HG02981 (cell line): Measurements from ENCODE around the gene NELFE.
"Not testable (repeated sequence)": the region's sequence is repeated elsewhere in the genome, so short reads cannot be mapped to it uniquely, and the experiment has no call there.

ENCODE experiments used
- ATAC-seq: cut with Tn5 transposase; IDR thresholded peaks from one replicate; pipeline ENCODE4 v1.9.1; 2021; ENCODE audit warnings: mild to moderate bottlenecking, moderate library complexity; ENCODE audit not compliant: unreplicated experiment

NELFE gene, protein sequence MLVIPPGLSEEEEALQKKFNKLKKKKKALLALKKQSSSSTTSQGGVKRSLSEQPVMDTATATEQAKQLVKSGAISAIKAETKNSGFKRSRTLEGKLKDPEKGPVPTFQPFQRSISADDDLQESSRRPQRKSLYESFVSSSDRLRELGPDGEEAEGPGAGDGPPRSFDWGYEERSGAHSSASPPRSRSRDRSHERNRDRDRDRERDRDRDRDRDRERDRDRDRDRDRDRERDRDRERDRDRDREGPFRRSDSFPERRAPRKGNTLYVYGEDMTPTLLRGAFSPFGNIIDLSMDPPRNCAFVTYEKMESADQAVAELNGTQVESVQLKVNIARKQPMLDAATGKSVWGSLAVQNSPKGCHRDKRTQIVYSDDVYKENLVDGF

DNA sequence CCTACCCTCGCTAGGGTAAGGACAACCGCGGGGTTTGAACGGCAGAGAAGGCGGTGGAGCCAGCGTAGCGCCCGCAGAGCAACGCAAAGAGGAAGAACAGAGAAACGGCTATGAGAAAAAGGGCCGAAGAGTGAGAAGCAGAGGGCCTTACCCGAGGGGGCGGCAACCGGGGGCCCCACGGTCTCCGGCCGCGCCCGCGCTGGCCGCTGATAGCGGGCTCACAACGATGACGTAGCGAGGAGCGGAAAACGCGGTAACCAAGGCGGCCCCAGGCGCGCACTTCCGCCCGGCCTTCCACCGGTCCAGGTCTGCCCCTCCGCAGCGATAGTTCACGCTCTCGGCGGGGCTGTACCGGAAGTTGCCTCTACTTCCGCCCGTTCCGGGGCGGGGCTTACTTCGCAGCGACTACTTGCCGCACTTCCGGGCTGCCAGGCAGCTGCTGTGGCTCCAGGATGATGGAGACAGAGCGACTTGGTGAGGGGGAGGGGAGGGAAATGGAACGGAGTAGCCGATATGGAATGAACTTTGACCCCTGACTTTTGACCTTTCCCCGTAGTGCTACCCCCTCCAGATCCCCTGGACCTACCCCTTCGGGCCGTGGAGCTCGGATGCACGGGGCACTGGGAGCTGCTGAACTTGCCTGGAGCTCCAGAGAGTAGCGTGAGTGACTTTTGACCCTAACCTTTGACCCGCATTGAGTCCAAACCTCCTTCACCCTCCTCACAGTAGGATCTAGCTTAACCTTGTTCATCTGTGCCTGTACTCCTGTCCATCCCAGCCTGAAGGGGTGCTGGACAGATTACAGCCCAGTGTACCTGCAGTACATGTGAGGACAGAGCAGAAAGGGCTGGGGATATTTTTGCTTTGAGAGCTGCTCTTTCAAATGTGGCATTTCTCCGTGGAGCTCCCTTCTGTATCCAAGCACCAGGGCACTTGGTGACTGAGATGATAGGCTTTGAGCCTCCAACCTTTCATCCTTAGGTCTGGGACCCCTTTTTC lies at the start of gene NELFE, which contains the start of gene SKIC2:
TSS of gene NELFE (minus strand) at position 231 of the 999 bp plus-strand sequence. CDS start 525 bp downstream, outside the sequence.
TSS of gene SKIC2 (plus strand) at position 435 of the 999 bp plus-strand sequence. CDS start at position 453, 18 bp downstream.
- ATAC-seq, result peak; percentile 97

DNA sequence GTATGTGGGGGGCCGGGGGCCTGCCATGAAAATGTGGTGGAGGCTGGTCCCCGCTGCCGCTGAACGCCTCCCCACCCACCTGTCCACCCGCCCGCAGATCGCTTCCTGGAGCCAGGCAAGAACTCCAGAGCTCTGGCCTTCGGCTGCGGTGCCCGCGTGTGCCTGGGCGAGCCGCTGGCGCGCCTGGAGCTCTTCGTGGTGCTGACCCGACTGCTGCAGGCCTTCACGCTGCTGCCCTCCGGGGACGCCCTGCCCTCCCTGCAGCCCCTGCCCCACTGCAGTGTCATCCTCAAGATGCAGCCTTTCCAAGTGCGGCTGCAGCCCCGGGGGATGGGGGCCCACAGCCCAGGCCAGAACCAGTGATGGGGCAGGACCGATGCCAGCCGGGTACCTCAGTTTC lies 49.3 kb upstream of the NELFE start:
- ATAC-seq, result not testable (repeated sequence)

DNA sequence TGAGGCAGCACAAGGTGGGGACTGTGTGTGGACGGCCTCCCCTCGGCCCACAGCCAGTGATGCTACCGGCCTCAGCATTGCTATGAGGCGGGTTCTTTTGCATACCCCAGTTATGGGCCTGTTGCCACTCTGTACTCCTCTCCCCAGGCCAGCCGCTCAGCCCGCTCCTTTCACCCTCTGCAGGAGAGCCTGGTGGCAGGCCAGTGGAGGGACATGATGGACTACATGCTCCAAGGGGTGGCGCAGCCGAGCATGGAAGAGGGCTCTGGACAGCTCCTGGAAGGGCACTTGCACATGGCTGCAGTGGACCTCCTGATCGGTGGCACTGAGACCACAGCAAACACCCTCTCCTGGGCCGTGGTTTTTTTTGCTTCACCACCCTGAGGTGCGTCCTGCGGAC lies 48.3 kb upstream of the NELFE start:
- not testable (repeated sequence) for ATAC-seq

- ATAC-seq, result not testable (repeated sequence)
Observed at GRCh38 chr6:32005991-32006529, 47.3 kb upstream of the NELFE start.

DNA sequence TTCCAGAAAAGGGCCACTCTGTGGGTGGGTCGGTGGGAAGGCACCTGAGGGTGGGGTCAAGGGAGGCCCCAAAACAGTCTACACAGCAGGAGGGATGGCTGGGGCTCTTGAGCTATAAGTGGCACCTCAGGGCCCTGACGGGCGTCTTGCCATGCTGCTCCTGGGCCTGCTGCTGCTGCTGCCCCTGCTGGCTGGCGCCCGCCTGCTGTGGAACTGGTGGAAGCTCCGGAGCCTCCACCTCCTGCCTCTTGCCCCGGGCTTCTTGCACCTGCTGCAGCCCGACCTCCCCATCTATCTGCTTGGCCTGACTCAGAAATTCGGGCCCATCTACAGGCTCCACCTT lies 46.7 kb upstream of the NELFE start:
- ATAC-seq, result not testable (repeated sequence)

DNA sequence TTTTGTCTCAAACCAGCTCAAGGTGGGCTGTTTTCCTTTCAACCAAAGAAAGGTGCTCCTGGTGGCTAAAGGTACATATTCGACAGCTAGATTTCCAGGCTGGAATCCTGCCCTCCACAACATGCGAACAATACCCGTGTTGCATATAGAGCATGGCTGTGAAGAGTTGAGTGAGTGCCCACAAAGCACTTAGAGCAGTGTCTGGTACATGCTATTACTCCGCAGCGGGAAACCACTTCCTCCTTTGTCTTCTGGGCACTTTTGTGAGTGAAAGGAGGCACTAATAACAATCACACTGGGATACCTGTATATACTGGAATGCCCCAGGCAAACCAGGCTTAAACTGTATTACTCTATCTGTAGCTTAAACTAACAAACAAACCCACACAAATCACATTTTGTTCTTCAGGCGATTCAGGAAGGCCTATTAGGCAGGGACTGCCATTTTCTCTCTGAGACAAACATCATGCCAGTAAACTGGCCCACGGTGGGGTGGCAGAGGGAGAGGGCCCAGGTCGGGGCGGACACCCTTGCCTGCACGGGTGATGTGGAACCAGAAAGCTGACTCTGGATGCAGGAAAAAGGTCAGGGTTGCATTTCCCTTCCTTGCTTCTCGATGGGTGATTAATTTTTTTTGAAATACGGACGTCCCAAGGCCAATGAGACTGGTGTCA lies 46.2 kb upstream of the NELFE start:
- not testable (repeated sequence) for ATAC-seq

GRCh38 chr6:32004393-32004792 lies 45.6 kb upstream of the NELFE start:
- ATAC-seq, result not testable (repeated sequence)

- not testable (repeated sequence) for ATAC-seq
Observed at GRCh38 chr6:32003301-32003700, 44.5 kb upstream of the NELFE start.

GRCh38 chr6:32002546-32003268 lies 43.9 kb upstream of the NELFE start:
- ATAC-seq, result not testable (repeated sequence)

GRCh38 chr6:31996385-31996784 lies 37.6 kb upstream of the NELFE start:
- not testable (repeated sequence) for ATAC-seq

- not testable (repeated sequence) for ATAC-seq
Observed at GRCh38 chr6:31994421-31994820, 35.6 kb upstream of the NELFE start.

DNA sequence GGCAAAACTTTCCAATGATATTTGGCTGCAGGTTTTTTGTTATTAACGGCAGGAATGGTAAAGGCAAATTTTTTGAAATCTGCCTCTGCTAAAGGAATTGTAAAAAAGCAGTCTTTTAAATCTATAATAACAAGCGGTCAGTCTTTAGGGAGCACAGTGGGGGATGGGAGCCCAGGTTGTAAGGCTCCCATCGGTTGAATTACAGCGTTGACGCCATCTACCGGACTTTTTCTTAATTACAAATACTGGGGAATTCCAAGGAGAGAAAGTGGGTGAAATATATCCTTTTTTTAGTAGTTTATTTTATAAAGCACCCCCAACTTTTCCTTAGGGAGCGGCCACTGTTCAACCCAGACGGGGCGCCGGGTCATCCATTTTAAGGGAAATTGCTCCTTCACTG lies 30.6 kb upstream of the NELFE start:
- not testable (repeated sequence) for ATAC-seq

DNA sequence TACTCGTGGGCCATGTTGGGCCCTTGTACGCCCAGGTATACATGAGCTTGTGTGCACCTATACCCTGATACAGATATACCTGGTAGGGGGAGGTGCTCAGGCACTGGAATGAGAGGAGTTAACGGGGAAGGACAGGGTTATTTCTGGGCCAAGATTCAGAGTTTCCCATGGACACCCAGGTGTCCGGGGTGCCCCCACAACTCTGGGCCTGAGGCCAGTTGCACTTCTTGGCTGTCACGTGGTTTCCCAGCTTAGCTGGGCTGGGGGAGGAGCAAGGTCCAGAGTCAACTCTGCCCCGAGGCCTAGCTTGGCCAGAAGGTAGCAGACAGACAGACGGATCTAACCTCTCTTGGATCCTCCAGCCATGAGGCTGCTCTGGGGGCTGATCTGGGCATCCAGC lies 23.0 kb upstream of the NELFE start, which contains the start of gene C4A:
TSS of gene C4A (plus strand) at position 314 of the 400 bp plus-strand sequence. CDS start at position 365, 51 bp downstream.
- ATAC-seq, result not testable (repeated sequence)

GRCh38 chr6:31980998-31981397 lies 22.2 kb upstream of the NELFE start:
- not testable (repeated sequence) for ATAC-seq

DNA sequence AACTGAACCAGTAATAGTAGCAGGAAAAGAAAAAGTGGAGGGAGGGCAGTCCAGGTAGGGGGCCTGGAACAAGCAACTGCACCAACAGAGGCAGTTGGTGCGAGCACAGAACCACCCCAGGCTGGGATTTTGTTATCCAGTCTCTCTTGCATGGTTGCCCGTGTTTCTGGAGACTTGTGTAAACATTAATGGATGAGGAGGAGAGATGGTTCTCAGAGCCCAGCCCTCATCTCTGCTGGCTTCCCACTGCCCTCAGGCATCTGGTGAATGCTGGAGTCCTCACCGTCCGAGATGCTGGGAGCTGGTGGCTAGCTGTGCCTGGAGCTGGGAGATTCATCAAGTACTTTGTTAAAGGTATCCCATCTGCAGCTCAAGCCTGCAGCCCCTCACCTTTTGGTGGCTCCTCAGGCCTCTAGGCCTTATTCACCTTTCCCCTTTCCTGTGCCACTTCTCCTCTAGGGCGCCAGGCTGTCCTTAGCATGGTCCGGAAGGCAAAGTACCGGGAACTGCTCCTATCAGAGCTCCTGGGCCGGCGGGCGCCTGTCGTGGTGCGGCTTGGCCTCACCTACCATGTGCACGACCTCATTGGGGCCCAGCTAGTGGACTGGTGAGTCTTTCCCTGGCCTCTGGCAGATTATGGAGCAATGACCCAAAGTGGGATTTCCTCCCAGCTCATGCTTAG lies 21.6 kb upstream of the NELFE start:
- not testable (repeated sequence) for ATAC-seq

- no peak for ATAC-seq
Observed at GRCh38 chr6:31979238-31979898, 20.6 kb upstream of the NELFE start.

DNA sequence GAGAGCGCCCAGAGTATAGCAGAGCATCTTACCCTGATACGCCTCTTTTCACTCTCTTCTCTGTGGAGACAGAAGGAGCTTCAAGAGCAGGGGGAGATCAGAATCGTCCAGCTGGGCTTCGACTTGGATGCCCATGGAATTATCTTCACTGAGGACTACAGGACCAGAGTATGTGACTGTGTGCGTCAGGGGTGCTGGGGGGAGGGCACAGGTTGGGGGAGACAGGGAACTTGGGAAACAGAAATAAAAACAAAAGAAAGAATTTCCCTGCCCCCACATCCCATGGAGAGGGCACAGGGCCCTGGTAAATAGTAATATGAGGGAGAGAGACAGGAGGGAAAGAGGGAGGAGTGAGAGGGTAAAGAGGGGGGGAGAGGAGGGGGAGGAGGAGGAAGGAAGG lies 20.1 kb upstream of the NELFE start:
- ATAC-seq, result no peak

GRCh38 chr6:31977816-31978431 lies 19.2 kb upstream of the NELFE start:
- ATAC-seq, result no peak
